ENCODE data around the gene RDM1. TPM values are rescaled to one million over a fixed set of nuclear protein-coding genes. Genes with fewer than 3 reads are reported as not detected.
"Not testable (repeated sequence)": the region's sequence is repeated elsewhere in the genome, so short reads cannot be mapped to it uniquely, and the experiment has no call there.

Gene RDM1
- total RNA-seq, 1 experiment from 2014 or later = 11.7 TPM

DNA sequence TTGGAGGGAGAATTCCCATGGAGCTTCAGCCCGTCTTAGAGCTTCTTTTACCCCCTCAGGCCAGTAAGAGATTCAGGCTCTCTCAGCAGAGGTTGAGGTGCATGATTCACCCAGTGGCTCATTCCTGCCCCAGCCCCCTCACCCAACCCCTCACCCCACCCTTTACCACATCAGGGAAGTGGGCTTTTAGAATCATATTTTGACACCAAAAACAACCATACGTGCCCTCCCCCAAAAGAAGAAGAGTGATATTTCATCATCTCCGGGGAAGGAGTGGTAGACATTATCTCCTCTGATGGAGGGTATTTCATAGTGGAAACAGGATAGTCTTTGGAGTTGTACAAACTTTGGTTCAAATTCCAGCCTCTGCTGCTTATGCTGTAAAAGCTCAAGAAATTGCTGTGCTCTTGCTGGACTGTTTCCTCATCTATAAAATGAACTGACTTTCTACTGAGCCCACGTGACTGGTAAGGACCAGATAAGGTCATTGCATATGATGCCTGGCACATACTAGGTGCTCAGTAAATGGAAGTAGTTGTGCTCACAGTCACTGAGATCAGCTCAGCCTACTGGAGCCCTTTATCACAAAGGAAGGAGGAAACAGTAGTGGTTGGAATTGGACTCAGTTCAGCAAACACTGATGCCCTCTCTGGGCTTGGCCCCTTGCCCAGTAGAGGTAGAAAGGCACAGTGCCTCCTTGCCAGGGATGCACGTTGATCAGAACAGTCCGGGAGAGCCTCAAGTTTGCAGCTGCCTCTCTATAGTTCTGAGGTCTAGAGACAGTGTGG is 32.1 kb downstream of the RDM1 start:
- RAD21 ChIA-PET (ENCODE audit: low non-redundant PET in 1 of 2, low total read pairs in 2 of 2, uncharacterized antibody in 2 of 2, unreplicated experiment in 2 of 2) = no interaction called here
- no peaks in the 10 kb centered on the region for H3K9me3 ChIP-seq (ENCODE audit: control insufficient read depth in 1 of 2, insufficient read depth in 1 of 2, low read depth in 1 of 2, low read length in 2 of 2)
- no peak for DNase-seq (ENCODE audit: low read depth, low spot score)
- CTCF ChIA-PET = no interaction called here
- no peaks in the 10 kb centered on the region for H3K9me2 ChIP-seq (ENCODE audit: insufficient read depth)
- H3K4me1 ChIP-seq (ENCODE audit: control insufficient read depth in 1 of 2, insufficient read depth in 2 of 2, low read length in 2 of 2) = no peaks in the 10 kb centered on the region
- no peak overlapping the region for H2AFZ ChIP-seq (ENCODE audit: low read depth, low read length, poor library complexity, severe bottlenecking)
- intact Hi-C loops (cut with micrococcal nuclease) = no loop called here
- no peaks in the 10 kb centered on the region for H3K36me3 ChIP-seq (ENCODE audit: control insufficient read depth in 1 of 2, insufficient read depth in 2 of 2, low read length in 2 of 2)
- H3K27ac ChIP-seq (ENCODE audit: low read depth, low read length) = no peak overlapping the region
- ATAC-seq = no peak
- no TSS peak for BruUV-seq (replicated peaks)
- H3K4me2 ChIP-seq (ENCODE audit: low read length) = no peak overlapping the region
- POLR2A ChIA-PET = no interaction called here
- no peaks in the 10 kb centered on the region for H4K20me1 ChIP-seq (ENCODE audit: insufficient read depth)
- TF ChIP-seq EZH2phosphoT487 (IDR thresholded peaks at IDR 0.05; ENCODE audit: borderline replicate concordance) (no peak), FOSL1 (IDR thresholded peaks at IDR 0.05; ENCODE audit: low read depth) (no peak), EZH2 (IDR thresholded peaks at IDR 0.05) (no peak), SIN3A (IDR thresholded peaks at IDR 0.05; ENCODE audit: low read depth) (no peak), EGR1 (IDR thresholded peaks at IDR 0.05; ENCODE audit: low read depth) (no peak), TCF7L2 (IDR thresholded peaks at IDR 0.05; ENCODE audit: borderline replicate concordance, extremely low read depth, insufficient read depth, insufficient read length) (no peak), YY1 (IDR thresholded peaks at IDR 0.05; ENCODE audit: extremely low read depth, insufficient replicate concordance, low read depth, low read length) (no peak), RAD21 (IDR thresholded peaks at IDR 0.05; ENCODE audit: low read depth) (no peak), SP1 (IDR thresholded peaks at IDR 0.05; ENCODE audit: low read depth) (no peak), POLR2AphosphoS5 (IDR thresholded peaks at IDR 0.05; ENCODE audit: low read depth, low read length) (no peak)
- TF ChIP-seq, protein P1, sequence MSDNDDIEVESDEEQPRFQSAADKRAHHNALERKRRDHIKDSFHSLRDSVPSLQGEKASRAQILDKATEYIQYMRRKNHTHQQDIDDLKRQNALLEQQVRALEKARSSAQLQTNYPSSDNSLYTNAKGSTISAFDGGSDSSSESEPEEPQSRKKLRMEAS (IDR thresholded peaks at IDR 0.05) = no peak
- no peaks in the 10 kb centered on the region for H3K79me2 ChIP-seq (ENCODE audit: insufficient read depth, low read length)
- H3K9ac ChIP-seq (ENCODE audit: low read length) = no peak overlapping the region
- no peaks in the 10 kb centered on the region for H3K27me3 ChIP-seq (ENCODE audit: insufficient read depth, low read length)
- no peak overlapping the region for H3K4me3 ChIP-seq (replicated peaks in 1 of 2; ENCODE audit: low read depth in 1 of 2, low read length in 2 of 2)

DNA sequence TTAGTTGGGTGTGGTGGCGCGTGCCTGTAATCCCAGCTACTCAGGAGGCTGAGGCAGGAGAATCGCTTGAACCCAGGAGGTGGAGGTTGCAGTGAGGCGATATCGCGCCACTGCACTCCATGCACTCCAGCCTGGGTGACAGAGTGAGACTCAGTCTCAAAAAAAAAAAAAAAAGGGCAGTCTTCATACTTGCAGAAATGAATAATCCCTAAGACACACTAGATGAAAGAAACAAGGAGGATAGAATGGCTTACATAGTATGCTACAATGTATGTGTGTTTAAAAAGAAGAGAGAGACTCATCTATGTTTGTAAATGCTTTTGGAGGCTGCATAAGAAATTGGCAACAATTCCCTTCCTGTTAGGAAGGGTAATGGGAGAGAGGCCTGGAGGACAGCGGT is 32.8 kb downstream of the RDM1 start:
- BruUV-seq (replicated peaks); ATAC-seq; H3K79me2 ChIP-seq (ENCODE audit: insufficient read depth, low read length); H3K9me3 ChIP-seq (ENCODE audit: control insufficient read depth in 1 of 2, insufficient read depth in 1 of 2, low read depth in 1 of 2, low read length in 2 of 2); H3K27me3 ChIP-seq (ENCODE audit: insufficient read depth, low read length); RAD21 ChIA-PET (ENCODE audit: low non-redundant PET in 1 of 2, low total read pairs in 2 of 2, uncharacterized antibody in 2 of 2, unreplicated experiment in 2 of 2); H3K9me2 ChIP-seq (ENCODE audit: insufficient read depth); H2AFZ ChIP-seq (ENCODE audit: low read depth, low read length, poor library complexity, severe bottlenecking); DNase-seq (ENCODE audit: low read depth, low spot score); intact Hi-C loops (cut with micrococcal nuclease); H3K4me3 ChIP-seq (replicated peaks in 1 of 2; ENCODE audit: low read depth in 1 of 2, low read length in 2 of 2); H3K9ac ChIP-seq (ENCODE audit: low read length); CTCF ChIA-PET; H3K4me1 ChIP-seq (ENCODE audit: control insufficient read depth in 1 of 2, insufficient read depth in 2 of 2, low read length in 2 of 2); H3K27ac ChIP-seq (ENCODE audit: low read depth, low read length); H3K4me2 ChIP-seq (ENCODE audit: low read length); H4K20me1 ChIP-seq (ENCODE audit: insufficient read depth); POLR2A ChIA-PET; H3K36me3 ChIP-seq (ENCODE audit: control insufficient read depth in 1 of 2, insufficient read depth in 2 of 2, low read length in 2 of 2): not testable (repeated sequence)
